ENCODE data around the gene STARD3.

STARD3 gene

DNA sequence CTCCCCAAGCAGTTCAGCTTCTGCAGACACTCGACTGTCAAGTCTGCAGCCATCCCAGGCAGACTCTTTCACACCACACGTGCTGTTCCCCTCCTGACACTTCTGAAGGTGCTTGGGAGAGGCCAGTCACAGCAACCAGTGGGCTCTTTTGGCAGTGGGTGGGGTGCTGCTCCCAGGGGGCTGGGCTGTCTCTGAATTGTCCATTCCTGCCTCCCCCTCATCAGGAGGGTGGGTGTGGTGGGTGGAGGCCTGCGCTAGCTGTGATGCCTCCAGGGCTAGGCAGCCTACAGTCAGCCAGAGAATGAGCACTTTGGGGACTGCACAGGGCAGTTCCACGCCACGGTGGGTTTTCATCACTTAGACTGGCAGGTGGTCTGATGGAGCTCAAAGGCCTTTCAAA lies 10.3 kb downstream of the STARD3 start:
- CTCF ChIA-PET = interaction anchor here (1.1 to 16.4 kb wide), 7 partner anchors 8 to 106 kb away, joined by 3 to 198 read pairs (median 5); partner anchors contain the start of genes PPP1R1B, STARD3 and TCAP
- H3K27me3 ChIP-seq (replicated peaks in 2 of 5; ENCODE audit: control insufficient read depth in 4 of 5, insufficient read depth in 5 of 5, low read length in 4 of 5) = no peaks in the 10 kb centered on the region
- WGBS (ENCODE audit: insufficient coverage) = 88% methylated on average over 5 of the region's 5 CpGs
- POLR2A ChIA-PET = no interaction called here
- no peak for DNase-seq
- H3K4me3 ChIP-seq (ENCODE audit: control insufficient read depth in 1 of 7, extremely low read depth in 1 of 7, insufficient read depth in 4 of 7, low read depth in 2 of 7, low read length in 6 of 7) = no peak overlapping the region
- H3K4me1 ChIP-seq (ENCODE audit: control extremely low read depth in 1 of 4, control insufficient read depth in 4 of 4, insufficient read depth in 4 of 4, low read length in 3 of 4) = peaks cover 0 to 33% (median 23%) of the 10 kb centered on the region in 4 experiments
- H3K36me3 ChIP-seq (ENCODE audit: control insufficient read depth in 4 of 4, insufficient read depth in 4 of 4, low read length in 3 of 4) = peaks cover 0 to 8% (median 2%) of the 10 kb centered on the region in 4 experiments
- no peaks in the 10 kb centered on the region for H3K9me3 ChIP-seq (ENCODE audit: control extremely low read depth in 1 of 5, control insufficient read depth in 4 of 5, insufficient read depth in 2 of 5, low read depth in 1 of 5, low read length in 4 of 5)
- H3K27ac ChIP-seq (ENCODE audit: insufficient read depth in 1 of 2, low read depth in 1 of 2, low read length in 2 of 2, poor library complexity in 1 of 2, severe bottlenecking in 2 of 2) = no peak overlapping the region

GRCh38 chr17:39648616-39649366 lies 11.8 kb downstream of the STARD3 start:
- no peak for DNase-seq
- 92% methylated on average over 14 of the region's 15 CpGs for WGBS (ENCODE audit: insufficient coverage)
- no peak overlapping the region for H3K27ac ChIP-seq (ENCODE audit: insufficient read depth in 1 of 2, low read depth in 1 of 2, low read length in 2 of 2, poor library complexity in 1 of 2, severe bottlenecking in 2 of 2)
- CTCF ChIA-PET = interaction anchor here (1.6 to 16.4 kb wide), 4 partner anchors 8 to 27 kb away, joined by 5 to 198 read pairs (median 68); partner anchors contain the start of genes PPP1R1B, STARD3 and TCAP
- POLR2A ChIA-PET = interaction anchor here (0.5 to 0.6 kb wide), 2 partner anchors 32 to 407 kb away, joined by 4 read pairs; no protein-coding TSS in a partner anchor
- peaks cover 0 to 20% (median 11%) of the 10 kb centered on the region in 4 experiments for H3K4me1 ChIP-seq (ENCODE audit: control extremely low read depth in 1 of 4, control insufficient read depth in 4 of 4, insufficient read depth in 4 of 4, low read length in 3 of 4)
- no peaks in the 10 kb centered on the region for H3K27me3 ChIP-seq (replicated peaks in 2 of 5; ENCODE audit: control insufficient read depth in 4 of 5, insufficient read depth in 5 of 5, low read length in 4 of 5)
- no peak overlapping the region for H3K4me3 ChIP-seq (ENCODE audit: control insufficient read depth in 1 of 7, extremely low read depth in 1 of 7, insufficient read depth in 4 of 7, low read depth in 2 of 7, low read length in 6 of 7)
- peaks cover 0 to 8% (median 2%) of the 10 kb centered on the region in 4 experiments for H3K36me3 ChIP-seq (ENCODE audit: control insufficient read depth in 4 of 4, insufficient read depth in 4 of 4, low read length in 3 of 4)
- H3K9me3 ChIP-seq (ENCODE audit: control extremely low read depth in 1 of 5, control insufficient read depth in 4 of 5, insufficient read depth in 2 of 5, low read depth in 1 of 5, low read length in 4 of 5) = no peaks in the 10 kb centered on the region

DNA sequence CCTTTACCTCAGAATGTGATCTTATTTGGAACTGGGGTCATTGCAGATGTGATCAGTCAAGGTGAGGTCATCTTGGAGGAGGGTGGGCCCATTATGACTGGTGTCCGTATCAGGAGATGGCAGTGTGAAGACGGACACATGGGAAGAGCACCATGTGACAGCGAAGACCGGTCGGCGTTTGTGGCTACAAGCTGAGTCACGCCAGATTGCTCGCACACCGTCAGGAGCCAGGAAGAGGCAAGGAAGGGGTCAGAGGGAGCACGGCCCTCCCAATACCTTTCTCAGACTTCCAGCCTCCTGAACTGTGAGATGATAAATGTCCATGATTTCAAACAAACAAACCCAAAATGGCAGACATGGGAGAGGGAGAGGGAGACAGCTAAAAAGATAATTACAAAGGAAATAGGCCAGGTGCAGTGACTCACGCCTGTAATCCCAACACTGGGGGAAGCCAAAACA lies 13.2 kb downstream of the STARD3 start:
- Histone ChIP-seq H3K27ac (ENCODE audit: insufficient read depth in 1 of 2, low read depth in 1 of 2, low read length in 2 of 2, poor library complexity in 1 of 2, severe bottlenecking in 2 of 2) (peak overlapping the region in 1 of 2 experiments; percentile 22), H3K27me3 (replicated peaks in 2 of 5; ENCODE audit: control insufficient read depth in 4 of 5, insufficient read depth in 5 of 5, low read length in 4 of 5) (no peaks in the 10 kb centered on the region), H3K4me3 (ENCODE audit: control insufficient read depth in 1 of 7, extremely low read depth in 1 of 7, insufficient read depth in 4 of 7, low read depth in 2 of 7, low read length in 6 of 7) (no peak overlapping the region), H3K36me3 (ENCODE audit: control insufficient read depth in 4 of 4, insufficient read depth in 4 of 4, low read length in 3 of 4) (peaks cover 0 to 8% (median 4%) of the 10 kb centered on the region in 4 experiments), H3K9me3 (ENCODE audit: control extremely low read depth in 1 of 5, control insufficient read depth in 4 of 5, insufficient read depth in 2 of 5, low read depth in 1 of 5, low read length in 4 of 5) (no peaks in the 10 kb centered on the region), H3K4me1 (ENCODE audit: control extremely low read depth in 1 of 4, control insufficient read depth in 4 of 4, insufficient read depth in 4 of 4, low read length in 3 of 4) (peaks cover 0 to 20% (median 11%) of the 10 kb centered on the region in 4 experiments)
- CTCF ChIA-PET = interaction anchor here (0.5 to 16.4 kb wide), 5 partner anchors 11 to 357 kb away, joined by 3 to 198 read pairs (median 130); partner anchors contain the start of genes PNMT, PPP1R1B, STARD3 and TCAP
- DNase-seq = no peak
- POLR2A ChIA-PET = no interaction called here
- WGBS (ENCODE audit: insufficient coverage) = 86% methylated on average over 11 of the region's 11 CpGs

- H3K4me1 ChIP-seq (ENCODE audit: control extremely low read depth in 1 of 4, control insufficient read depth in 4 of 4, insufficient read depth in 4 of 4, low read length in 3 of 4) = peaks cover 0 to 23% (median 11%) of the 10 kb centered on the region in 4 experiments
- CTCF ChIA-PET = interaction anchor here (1.3 to 16.4 kb wide), 9 partner anchors 9 to 67 kb away, joined by 3 to 198 read pairs (median 10); partner anchors contain the start of genes PNMT, PPP1R1B, STARD3 and TCAP
- POLR2A ChIA-PET = no interaction called here
- H3K27ac ChIP-seq (ENCODE audit: insufficient read depth in 1 of 2, low read depth in 1 of 2, low read length in 2 of 2, poor library complexity in 1 of 2, severe bottlenecking in 2 of 2) = peak overlapping the region in 1 of 2 experiments; percentile 49
- no peak overlapping the region for H3K4me3 ChIP-seq (ENCODE audit: control insufficient read depth in 1 of 7, extremely low read depth in 1 of 7, insufficient read depth in 4 of 7, low read depth in 2 of 7, low read length in 6 of 7)
- H3K36me3 ChIP-seq (ENCODE audit: control insufficient read depth in 4 of 4, insufficient read depth in 4 of 4, low read length in 3 of 4) = peaks cover 2 to 18% (median 10%) of the 10 kb centered on the region in 4 experiments
- WGBS (ENCODE audit: insufficient coverage) = 59% methylated on average over 5 of the region's 8 CpGs
- no peaks in the 10 kb centered on the region for H3K27me3 ChIP-seq (replicated peaks in 2 of 5; ENCODE audit: control insufficient read depth in 4 of 5, insufficient read depth in 5 of 5, low read length in 4 of 5)
- no peak for DNase-seq
- no peaks in the 10 kb centered on the region for H3K9me3 ChIP-seq (ENCODE audit: control extremely low read depth in 1 of 5, control insufficient read depth in 4 of 5, insufficient read depth in 2 of 5, low read depth in 1 of 5, low read length in 4 of 5)
Measured at GRCh38 chr17:39651923-39652586, 15.1 kb downstream of the STARD3 start.

DNA sequence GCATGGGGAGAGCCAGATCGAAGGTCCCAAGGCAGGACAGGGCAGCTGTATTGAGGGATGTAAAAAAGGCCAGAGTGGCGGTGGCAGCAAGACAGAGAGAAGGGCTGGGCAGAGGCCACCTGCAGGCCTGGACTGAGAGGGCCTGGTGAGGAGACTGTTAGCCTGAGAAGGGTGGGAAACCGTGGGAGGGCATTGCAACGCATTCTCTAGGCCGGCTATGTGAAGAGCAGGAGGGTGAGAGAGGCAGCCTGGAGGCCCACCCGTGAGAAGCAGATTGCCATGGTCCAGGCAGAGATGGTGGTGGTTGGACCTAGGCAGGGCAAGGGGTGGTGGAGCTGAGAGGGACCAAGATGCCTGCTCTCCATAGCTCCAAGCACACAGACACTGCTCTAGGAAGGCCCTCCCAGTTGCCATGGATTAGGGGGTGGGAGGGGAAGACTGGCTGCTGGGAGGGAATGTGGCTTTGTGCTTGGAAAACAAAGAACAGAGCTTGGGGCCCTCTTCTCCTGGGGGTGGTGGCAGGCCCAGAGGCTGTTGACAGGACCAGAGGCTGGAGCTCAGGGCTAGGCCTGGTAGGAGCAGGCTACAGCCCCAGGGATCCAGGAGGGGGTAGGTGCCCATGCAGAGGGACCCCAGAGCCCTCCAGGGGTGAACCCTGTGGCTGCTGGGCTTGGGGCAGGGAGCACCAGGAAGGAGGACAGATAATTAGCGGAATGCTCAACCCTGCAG lies 15.8 kb downstream of the STARD3 start:
- CTCF ChIA-PET = interaction anchor here (1.1 to 16.4 kb wide), 9 partner anchors 9 to 97 kb away, joined by 3 to 198 read pairs (median 10); partner anchors contain the start of genes PNMT, PPP1R1B, STARD3 and TCAP
- H3K4me1 ChIP-seq (ENCODE audit: control extremely low read depth in 1 of 4, control insufficient read depth in 4 of 4, insufficient read depth in 4 of 4, low read length in 3 of 4) = peaks cover 0 to 23% (median 13%) of the 10 kb centered on the region in 4 experiments
- POLR2A ChIA-PET = no interaction called here
- H3K27me3 ChIP-seq (replicated peaks in 2 of 5; ENCODE audit: control insufficient read depth in 4 of 5, insufficient read depth in 5 of 5, low read length in 4 of 5) = no peaks in the 10 kb centered on the region
- 90% methylated on average over 7 of the region's 7 CpGs for WGBS (ENCODE audit: insufficient coverage)
- H3K36me3 ChIP-seq (ENCODE audit: control insufficient read depth in 4 of 4, insufficient read depth in 4 of 4, low read length in 3 of 4) = peaks cover 4 to 20% (median 12%) of the 10 kb centered on the region in 4 experiments
- no peak for DNase-seq
- H3K27ac ChIP-seq (ENCODE audit: insufficient read depth in 1 of 2, low read depth in 1 of 2, low read length in 2 of 2, poor library complexity in 1 of 2, severe bottlenecking in 2 of 2) = peak overlapping the region in 1 of 2 experiments; percentile 23
- no peak overlapping the region for H3K4me3 ChIP-seq (ENCODE audit: control insufficient read depth in 1 of 7, extremely low read depth in 1 of 7, insufficient read depth in 4 of 7, low read depth in 2 of 7, low read length in 6 of 7)
- H3K9me3 ChIP-seq (ENCODE audit: control extremely low read depth in 1 of 5, control insufficient read depth in 4 of 5, insufficient read depth in 2 of 5, low read depth in 1 of 5, low read length in 4 of 5) = no peaks in the 10 kb centered on the region

DNA sequence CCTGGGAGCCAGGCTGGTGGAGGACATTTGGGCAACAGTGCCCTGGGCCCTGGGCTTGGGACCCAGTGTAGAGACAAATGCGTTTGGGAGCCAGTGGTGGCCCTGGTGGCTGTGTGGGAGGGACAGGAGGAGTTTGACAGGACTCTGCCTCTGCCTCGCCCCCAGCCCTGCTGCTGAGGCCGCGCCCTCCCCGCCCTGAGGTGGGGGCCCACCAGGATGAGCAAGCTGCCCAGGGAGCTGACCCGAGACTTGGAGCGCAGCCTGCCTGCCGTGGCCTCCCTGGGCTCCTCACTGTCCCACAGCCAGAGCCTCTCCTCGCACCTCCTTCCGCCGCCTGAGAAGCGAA lies 16.3 kb downstream of the STARD3 start:
- no peak for DNase-seq
- no peaks in the 10 kb centered on the region for H3K27me3 ChIP-seq (replicated peaks in 2 of 5; ENCODE audit: control insufficient read depth in 4 of 5, insufficient read depth in 5 of 5, low read length in 4 of 5)
- ChIA-PET POLR2A (no interaction called here), CTCF (interaction anchor here (1.1 to 16.4 kb wide), 11 partner anchors 8 to 103 kb away, joined by 3 to 198 read pairs (median 4); partner anchors contain the start of genes PNMT, PPP1R1B, STARD3 and TCAP)
- peaks cover 4 to 25% (median 16%) of the 10 kb centered on the region in 4 experiments for H3K36me3 ChIP-seq (ENCODE audit: control insufficient read depth in 4 of 4, insufficient read depth in 4 of 4, low read length in 3 of 4)
- peak overlapping the region in 1 of 2 experiments; percentile 23 for H3K27ac ChIP-seq (ENCODE audit: insufficient read depth in 1 of 2, low read depth in 1 of 2, low read length in 2 of 2, poor library complexity in 1 of 2, severe bottlenecking in 2 of 2)
- no peaks in the 10 kb centered on the region for H3K9me3 ChIP-seq (ENCODE audit: control extremely low read depth in 1 of 5, control insufficient read depth in 4 of 5, insufficient read depth in 2 of 5, low read depth in 1 of 5, low read length in 4 of 5)
- 95% methylated on average over 11 of the region's 12 CpGs for WGBS (ENCODE audit: insufficient coverage)
- H3K4me1 ChIP-seq (ENCODE audit: control extremely low read depth in 1 of 4, control insufficient read depth in 4 of 4, insufficient read depth in 4 of 4, low read length in 3 of 4) = peaks cover 0 to 28% (median 15%) of the 10 kb centered on the region in 4 experiments
- H3K4me3 ChIP-seq (ENCODE audit: control insufficient read depth in 1 of 7, extremely low read depth in 1 of 7, insufficient read depth in 4 of 7, low read depth in 2 of 7, low read length in 6 of 7) = no peak overlapping the region
